ENCODE data around the gene NELL1. TPM values are rescaled to one million over a fixed set of nuclear protein-coding genes. Genes with fewer than 3 reads are reported as not detected.
A peak's percentile ranks its signal among the peaks of the same experiment; 100 is the strongest.

NELL1 gene
- total and polyA plus RNA-seq, 4 donors = 0.05 to 0.31 (median 0.12) TPM; not detected in 1

DNA sequence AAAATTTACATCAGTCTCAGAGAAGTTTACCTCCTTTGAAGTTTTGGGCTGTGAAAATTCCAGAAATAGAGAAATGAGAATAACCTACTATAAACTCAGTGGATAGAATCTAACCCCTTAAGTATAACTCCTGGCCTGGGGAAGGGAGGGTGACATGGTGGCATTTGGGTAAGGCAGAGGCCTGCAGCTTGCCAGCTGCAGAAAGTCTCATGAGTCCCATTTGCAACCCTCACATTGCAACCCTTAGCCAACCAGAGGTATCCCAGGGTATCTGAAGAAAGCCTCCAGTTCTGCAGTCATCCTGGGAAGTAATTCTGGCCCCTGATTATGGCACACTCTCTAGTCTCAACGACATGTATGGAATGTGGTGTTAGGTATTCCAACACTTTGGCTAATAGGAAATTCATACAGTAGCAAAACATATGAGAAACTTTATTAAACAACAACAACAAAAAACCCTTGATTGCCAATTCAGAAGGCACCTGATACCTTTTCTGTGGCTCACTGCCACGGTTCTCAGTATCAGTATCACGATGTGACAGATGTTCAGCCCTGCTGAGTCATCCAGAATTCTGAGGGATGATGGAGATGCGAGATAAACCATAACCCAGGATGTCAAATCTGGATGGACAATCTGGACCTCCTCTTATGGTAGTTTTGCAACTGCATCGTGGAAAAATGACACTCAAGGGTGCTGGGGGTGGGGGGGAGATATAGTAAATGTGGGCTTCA is 743.4 kb downstream of the NELL1 start:
- ATAC-seq (ENCODE audit: insufficient read depth, low FRiP score) (no peak), DNase-seq (no peak)
- Histone ChIP-seq H3K36me3 (ENCODE audit: control insufficient read depth in 4 of 4, insufficient read depth in 4 of 4, low read length in 4 of 4) (no peaks in the 10 kb centered on the region), H3K4me3 (no peak overlapping the region), H3K9ac (ENCODE audit: insufficient read depth in 1 of 2, low read length in 2 of 2) (no peak overlapping the region), H3K27ac (ENCODE audit: low read depth in 1 of 2, low read length in 1 of 2) (no peak overlapping the region), H3K27me3 (ENCODE audit: control insufficient read depth in 3 of 3, insufficient read depth in 3 of 3, low read length in 2 of 3) (no peaks in the 10 kb centered on the region), H3K9me3 (ENCODE audit: control insufficient read depth in 4 of 4, insufficient read depth in 3 of 4, low read length in 3 of 4) (peaks cover 0 to 4% (median 0%) of the 10 kb centered on the region in 4 donors), H3K4me1 (ENCODE audit: control insufficient read depth in 5 of 5, insufficient read depth in 5 of 5, low read length in 5 of 5) (no peaks in the 10 kb centered on the region)
- WGBS, 2 donors = 47 to 59% methylated on average over 5 of the region's 5 CpGs
- TF ChIP-seq, protein P1, sequence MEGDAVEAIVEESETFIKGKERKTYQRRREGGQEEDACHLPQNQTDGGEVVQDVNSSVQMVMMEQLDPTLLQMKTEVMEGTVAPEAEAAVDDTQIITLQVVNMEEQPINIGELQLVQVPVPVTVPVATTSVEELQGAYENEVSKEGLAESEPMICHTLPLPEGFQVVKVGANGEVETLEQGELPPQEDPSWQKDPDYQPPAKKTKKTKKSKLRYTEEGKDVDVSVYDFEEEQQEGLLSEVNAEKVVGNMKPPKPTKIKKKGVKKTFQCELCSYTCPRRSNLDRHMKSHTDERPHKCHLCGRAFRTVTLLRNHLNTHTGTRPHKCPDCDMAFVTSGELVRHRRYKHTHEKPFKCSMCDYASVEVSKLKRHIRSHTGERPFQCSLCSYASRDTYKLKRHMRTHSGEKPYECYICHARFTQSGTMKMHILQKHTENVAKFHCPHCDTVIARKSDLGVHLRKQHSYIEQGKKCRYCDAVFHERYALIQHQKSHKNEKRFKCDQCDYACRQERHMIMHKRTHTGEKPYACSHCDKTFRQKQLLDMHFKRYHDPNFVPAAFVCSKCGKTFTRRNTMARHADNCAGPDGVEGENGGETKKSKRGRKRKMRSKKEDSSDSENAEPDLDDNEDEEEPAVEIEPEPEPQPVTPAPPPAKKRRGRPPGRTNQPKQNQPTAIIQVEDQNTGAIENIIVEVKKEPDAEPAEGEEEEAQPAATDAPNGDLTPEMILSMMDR (IDR thresholded peaks at IDR 0.05; ENCODE audit: control extremely low read depth, extremely low read depth) = no peak

DNA sequence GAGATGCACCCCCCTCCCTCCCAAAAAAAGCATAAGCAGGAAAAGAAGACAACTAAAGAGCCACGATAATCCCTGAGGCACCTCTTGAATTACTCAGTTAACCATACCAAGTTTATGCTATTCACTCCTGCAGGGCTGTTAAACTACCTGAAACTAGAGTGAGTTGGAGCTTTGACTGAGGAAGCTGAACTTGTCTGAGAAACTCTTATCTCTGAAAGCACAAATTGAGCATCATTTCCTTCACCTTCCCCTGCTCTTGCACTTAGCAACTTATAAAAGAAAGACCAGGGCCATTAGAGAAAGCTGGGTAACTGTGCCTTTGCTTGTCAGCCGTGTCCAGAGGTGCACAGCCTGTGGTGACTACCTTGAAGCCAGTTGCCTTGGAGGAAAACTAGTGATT is 745.6 kb downstream of the NELL1 start:
- Histone ChIP-seq H3K4me3 (no peak overlapping the region), H3K4me1 (ENCODE audit: control insufficient read depth in 5 of 5, insufficient read depth in 5 of 5, low read length in 5 of 5) (no peaks in the 10 kb centered on the region), H3K36me3 (ENCODE audit: control insufficient read depth in 4 of 4, insufficient read depth in 4 of 4, low read length in 4 of 4) (no peaks in the 10 kb centered on the region), H3K9me3 (ENCODE audit: control insufficient read depth in 4 of 4, insufficient read depth in 3 of 4, low read length in 3 of 4) (no peaks in the 10 kb centered on the region), H3K9ac (ENCODE audit: insufficient read depth in 1 of 2, low read length in 2 of 2) (no peak overlapping the region), H3K27ac (ENCODE audit: low read depth in 1 of 2, low read length in 1 of 2) (no peak overlapping the region), H3K27me3 (ENCODE audit: control insufficient read depth in 3 of 3, insufficient read depth in 3 of 3, low read length in 2 of 3) (no peaks in the 10 kb centered on the region)
- TF ChIP-seq, protein P1 (IDR thresholded peaks at IDR 0.05; ENCODE audit: control extremely low read depth, extremely low read depth) = no peak
- DNase-seq (no peak), ATAC-seq (ENCODE audit: insufficient read depth, low FRiP score) (no peak)
- WGBS, 2 donors = 39 to 48% methylated on average over 2 of the region's 2 CpGs

DNA sequence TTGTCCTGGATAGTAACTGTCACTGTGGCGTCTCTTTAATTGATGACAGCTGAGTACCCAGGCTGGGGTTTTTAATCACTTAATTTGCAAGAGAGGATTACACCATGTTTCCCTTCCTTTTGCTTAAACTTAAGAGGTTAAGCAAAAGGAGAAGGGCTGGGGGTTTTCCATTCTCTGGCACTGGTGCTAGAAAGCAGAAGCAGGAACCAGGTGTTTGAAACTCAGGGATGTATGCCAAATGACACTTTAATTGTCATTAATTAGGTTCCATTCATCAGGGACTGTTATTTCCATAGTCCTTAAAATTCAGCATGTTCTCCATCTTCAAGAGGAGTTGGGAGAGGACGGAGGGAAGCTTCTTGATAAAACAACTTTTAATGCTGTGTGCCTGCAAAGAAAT is 746.2 kb downstream of the NELL1 start:
- TF ChIP-seq, protein P1 (IDR thresholded peaks at IDR 0.05; ENCODE audit: control extremely low read depth, extremely low read depth) = no peak
- ATAC-seq (ENCODE audit: insufficient read depth, low FRiP score) (no peak), DNase-seq (peak in 1 of 3 donors; percentile 5)
- 39 to 52% methylated on average over 2 of the region's 2 CpGs for WGBS, 2 donors
- no peak overlapping the region for H3K27ac ChIP-seq (ENCODE audit: low read depth in 1 of 2, low read length in 1 of 2)
- H3K4me3 ChIP-seq = no peak overlapping the region
- H3K9ac ChIP-seq (ENCODE audit: insufficient read depth in 1 of 2, low read length in 2 of 2) = no peak overlapping the region
- H3K9me3 ChIP-seq (ENCODE audit: control insufficient read depth in 4 of 4, insufficient read depth in 3 of 4, low read length in 3 of 4) = no peaks in the 10 kb centered on the region
- H3K36me3 ChIP-seq (ENCODE audit: control insufficient read depth in 4 of 4, insufficient read depth in 4 of 4, low read length in 4 of 4) = no peaks in the 10 kb centered on the region
- H3K27me3 ChIP-seq (ENCODE audit: control insufficient read depth in 3 of 3, insufficient read depth in 3 of 3, low read length in 2 of 3) = no peaks in the 10 kb centered on the region
- H3K4me1 ChIP-seq (ENCODE audit: control insufficient read depth in 5 of 5, insufficient read depth in 5 of 5, low read length in 5 of 5) = no peaks in the 10 kb centered on the region
